GM12864 (cell line): ENCODE results near the gene MMP2.

Experiments
- DNase-seq: peaks from one replicate; pipeline ENCODE4 v3.0.0-alpha.2; 2011; ENCODE audit warnings: low read depth
- H3K4me3 ChIP-seq: 2 replicates; pipeline ENCODE4 v1.5.1; 2011; ENCODE audit warnings: mild to moderate bottlenecking, low read depth, low read length, control low read depth
- CTCF ChIP-seq: IDR thresholded peaks from 2 replicates; pipeline ENCODE4 v1.5.1; 2011; ENCODE audit warnings: low read depth, mild to moderate bottlenecking, moderate library complexity, low read length, control low read depth, inconsistent platforms; ENCODE audit errors: missing control alignments

The MMP2 gene

GRCh38 chr16:55482056-55482455 lies 3.1 kb downstream of the MMP2 start:
- no peak overlapping the region for H3K4me3 ChIP-seq
- TF ChIP-seq CTCF, result no peak
- no peak for DNase-seq

DNA sequence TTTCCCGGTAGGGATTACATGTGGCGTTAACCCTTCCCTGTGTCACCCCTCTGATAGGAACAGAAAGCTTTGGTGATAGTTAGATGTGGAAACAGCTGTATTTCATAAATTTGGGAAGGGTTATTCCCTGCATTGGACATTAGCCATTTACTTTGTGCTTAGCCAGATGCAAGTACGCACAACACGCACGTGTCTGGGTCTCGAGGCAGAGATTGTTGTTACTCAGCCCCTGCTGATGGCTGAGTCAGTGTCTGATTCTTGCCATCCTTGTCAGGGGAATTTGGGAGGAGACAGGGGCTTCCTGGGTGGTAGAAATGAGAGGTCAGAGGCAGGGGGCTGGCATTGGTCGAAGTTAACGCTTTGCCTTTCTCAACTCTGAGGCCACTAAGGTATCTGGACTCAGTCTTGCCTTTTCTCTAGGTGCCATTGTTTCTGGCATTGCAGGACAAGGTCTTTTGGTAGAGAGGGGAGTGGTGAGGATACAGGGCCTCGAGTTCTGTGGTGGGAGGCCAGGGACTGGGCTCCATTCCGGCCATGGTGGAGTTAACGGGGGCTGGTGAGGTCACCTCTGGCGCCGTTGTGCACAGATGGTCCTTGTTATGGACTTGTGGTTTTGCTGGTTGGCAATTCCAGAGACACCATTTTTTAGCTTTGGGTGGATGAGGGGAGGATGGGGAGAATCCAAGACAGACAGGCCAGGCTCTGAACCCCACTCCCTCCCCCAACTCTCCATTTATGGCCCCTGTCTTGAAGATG lies 8.2 kb downstream of the MMP2 start:
- no peak for TF ChIP-seq CTCF
- H3K4me3 ChIP-seq, result no peak overlapping the region
- DNase-seq, result no peak

GRCh38 chr16:55488306-55488705 lies 9.3 kb downstream of the MMP2 start:
- H3K4me3 ChIP-seq, result no peak overlapping the region
- DNase-seq, result no peak
- TF ChIP-seq CTCF, result no peak

DNA sequence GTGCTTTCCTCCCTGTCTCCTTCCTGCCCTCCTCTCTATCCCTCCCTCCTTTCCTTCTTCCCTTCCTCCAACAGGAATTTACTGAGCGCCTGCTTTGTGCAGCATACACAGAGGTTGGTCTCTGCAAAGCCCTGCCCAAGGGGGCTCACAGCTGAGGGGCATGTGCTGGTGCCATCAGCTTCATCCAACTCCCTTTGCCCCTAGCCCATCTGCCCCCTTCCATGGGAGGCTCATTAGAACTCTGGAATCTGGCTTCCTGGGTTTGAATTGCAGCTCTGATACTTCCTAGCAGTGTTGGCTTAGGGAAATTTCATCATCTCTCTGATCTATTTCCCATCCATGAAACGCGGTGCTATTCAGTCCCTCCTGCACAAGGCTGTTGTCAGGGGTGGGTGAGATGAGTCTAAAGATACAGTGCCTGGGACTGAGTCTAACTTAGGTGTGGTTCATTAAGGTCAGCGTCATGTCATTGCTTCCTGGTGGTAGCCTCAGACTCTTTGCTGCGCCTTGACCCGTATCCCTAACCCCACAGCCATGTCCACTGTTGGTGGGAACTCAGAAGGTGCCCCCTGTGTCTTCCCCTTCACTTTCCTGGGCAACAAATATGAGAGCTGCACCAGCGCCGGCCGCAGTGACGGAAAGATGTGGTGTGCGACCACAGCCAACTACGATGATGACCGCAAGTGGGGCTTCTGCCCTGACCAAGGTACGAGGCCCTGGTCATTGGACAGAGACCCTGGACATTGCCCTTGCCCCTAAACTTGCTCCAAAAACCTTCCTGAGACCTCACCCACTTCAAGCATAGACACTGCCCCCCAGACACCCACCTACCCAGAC lies 10.3 kb downstream of the MMP2 start:
- no peak overlapping the region for H3K4me3 ChIP-seq
- DNase-seq, result no peak
- TF ChIP-seq CTCF, result no peak

GRCh38 chr16:55489956-55490265 lies 10.9 kb downstream of the MMP2 start:
- no peak for DNase-seq
- no peak overlapping the region for H3K4me3 ChIP-seq
- TF ChIP-seq CTCF, result no peak

DNA sequence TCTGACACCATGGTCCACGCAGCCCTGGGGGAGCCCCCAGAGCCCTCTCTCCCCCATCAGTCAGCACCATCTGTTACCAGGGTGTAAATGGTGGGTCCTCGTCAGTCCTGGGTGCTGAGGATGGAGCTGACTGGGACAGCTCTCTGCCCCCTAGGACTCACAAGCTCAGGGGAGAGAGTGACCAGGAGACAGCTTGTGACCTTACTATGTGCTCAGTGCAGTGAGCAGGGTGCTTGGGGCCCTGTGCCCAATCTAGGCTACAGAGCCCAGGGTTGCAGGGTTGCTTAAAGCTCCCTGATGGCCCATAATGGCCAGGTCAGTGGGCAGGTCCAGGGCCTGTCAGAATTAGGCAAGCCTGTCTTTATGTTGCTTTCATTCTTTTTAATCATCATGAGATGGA lies 11.3 kb downstream of the MMP2 start:
- TF ChIP-seq CTCF, result no peak
- no peak overlapping the region for H3K4me3 ChIP-seq
- no peak for DNase-seq
